ENCODE results near the gene LGMN.

The LGMN gene

DNA sequence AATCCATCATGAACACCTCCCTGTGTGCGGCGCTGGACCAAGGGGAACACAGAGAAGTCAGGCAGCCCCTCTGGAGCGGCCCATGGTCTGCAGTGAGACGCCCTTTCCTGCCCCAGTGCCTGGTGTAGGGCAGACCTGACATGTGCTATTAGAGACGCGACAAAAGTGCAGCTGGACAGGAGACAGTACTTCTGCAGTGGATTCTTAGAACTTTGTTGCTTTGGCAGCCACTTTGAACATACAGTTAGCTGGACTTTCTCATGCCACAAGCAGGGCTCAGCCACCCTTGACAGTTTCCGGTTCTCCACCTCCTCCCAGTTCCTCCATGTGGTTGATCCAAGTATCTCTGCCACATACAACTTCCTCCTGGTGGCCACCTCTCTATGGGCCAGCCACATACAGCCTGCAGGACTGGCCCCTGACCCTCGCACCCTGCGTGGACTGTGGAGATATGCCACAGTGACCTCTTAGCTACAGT lies 45.9 kb downstream of the LGMN start:
- H3K36me3 ChIP-seq (ENCODE audit: low read length): no peaks in the 10 kb centered on the region
- H3K27me3 ChIP-seq (ENCODE audit: low read length): no peaks in the 10 kb centered on the region
- TF ChIP-seq EZH2phosphoT487 (conservative IDR thresholded peaks at IDR 0.05; ENCODE audit: low read length): no peak
- TF ChIP-seq, protein P1, sequence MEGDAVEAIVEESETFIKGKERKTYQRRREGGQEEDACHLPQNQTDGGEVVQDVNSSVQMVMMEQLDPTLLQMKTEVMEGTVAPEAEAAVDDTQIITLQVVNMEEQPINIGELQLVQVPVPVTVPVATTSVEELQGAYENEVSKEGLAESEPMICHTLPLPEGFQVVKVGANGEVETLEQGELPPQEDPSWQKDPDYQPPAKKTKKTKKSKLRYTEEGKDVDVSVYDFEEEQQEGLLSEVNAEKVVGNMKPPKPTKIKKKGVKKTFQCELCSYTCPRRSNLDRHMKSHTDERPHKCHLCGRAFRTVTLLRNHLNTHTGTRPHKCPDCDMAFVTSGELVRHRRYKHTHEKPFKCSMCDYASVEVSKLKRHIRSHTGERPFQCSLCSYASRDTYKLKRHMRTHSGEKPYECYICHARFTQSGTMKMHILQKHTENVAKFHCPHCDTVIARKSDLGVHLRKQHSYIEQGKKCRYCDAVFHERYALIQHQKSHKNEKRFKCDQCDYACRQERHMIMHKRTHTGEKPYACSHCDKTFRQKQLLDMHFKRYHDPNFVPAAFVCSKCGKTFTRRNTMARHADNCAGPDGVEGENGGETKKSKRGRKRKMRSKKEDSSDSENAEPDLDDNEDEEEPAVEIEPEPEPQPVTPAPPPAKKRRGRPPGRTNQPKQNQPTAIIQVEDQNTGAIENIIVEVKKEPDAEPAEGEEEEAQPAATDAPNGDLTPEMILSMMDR (IDR thresholded peaks at IDR 0.05; ENCODE audit: insufficient read depth, low read length, poor library complexity, severe bottlenecking): no peak
- no peak overlapping the region for H3K4me3 ChIP-seq (ENCODE audit: insufficient read depth, low read length, poor library complexity, severe bottlenecking)
- no peaks in the 10 kb centered on the region for H4K20me1 ChIP-seq (ENCODE audit: low read depth, low read length)
- no peaks in the 10 kb centered on the region for H3K9me2 ChIP-seq (replicated peaks; ENCODE audit: insufficient read depth, low read length)
- H3K9ac ChIP-seq (ENCODE audit: low read length): no peak overlapping the region
- H2AFZ ChIP-seq (ENCODE audit: low read depth, low read length, severe bottlenecking): no peak overlapping the region
- no peaks in the 10 kb centered on the region for H3K79me2 ChIP-seq (ENCODE audit: insufficient read depth, low read length)
- no peak overlapping the region for H3K27ac ChIP-seq (ENCODE audit: low read depth, low read length)
- no peaks in the 10 kb centered on the region for H3K9me3 ChIP-seq (ENCODE audit: insufficient read depth, low read length)
- H3F3A ChIP-seq (ENCODE audit: insufficient read depth): no peaks in the 10 kb centered on the region
- no peak overlapping the region for H3K4me2 ChIP-seq (ENCODE audit: low read depth, low read length, poor library complexity, severe bottlenecking)

DNA sequence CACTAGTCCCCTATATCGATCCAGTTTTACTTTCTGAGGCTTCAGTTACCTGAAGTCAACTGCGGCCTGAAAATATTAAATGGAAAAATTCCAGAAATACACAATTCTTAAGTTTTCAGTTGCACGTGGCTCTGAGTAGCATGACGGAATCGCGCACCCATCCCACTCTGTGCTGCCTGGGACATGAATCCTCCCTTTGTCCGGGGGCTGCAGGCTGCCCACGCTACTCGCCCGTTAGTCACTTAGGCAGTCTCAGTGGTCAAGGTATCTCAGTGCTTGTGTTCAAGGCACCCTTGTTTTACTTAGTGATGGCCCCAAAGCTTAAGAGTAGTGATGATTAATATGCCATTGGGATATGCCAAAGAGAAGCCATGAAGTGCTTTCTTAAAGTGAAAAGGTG lies 46.6 kb downstream of the LGMN start:
- H3K9me3 ChIP-seq (ENCODE audit: insufficient read depth, low read length): no peaks in the 10 kb centered on the region
- H3K36me3 ChIP-seq (ENCODE audit: low read length): no peaks in the 10 kb centered on the region
- H3K27ac ChIP-seq (ENCODE audit: low read depth, low read length): no peak overlapping the region
- no peaks in the 10 kb centered on the region for H3K9me2 ChIP-seq (replicated peaks; ENCODE audit: insufficient read depth, low read length)
- no peaks in the 10 kb centered on the region for H3K79me2 ChIP-seq (ENCODE audit: insufficient read depth, low read length)
- no peak overlapping the region for H2AFZ ChIP-seq (ENCODE audit: low read depth, low read length, severe bottlenecking)
- H3K4me3 ChIP-seq (ENCODE audit: insufficient read depth, low read length, poor library complexity, severe bottlenecking): no peak overlapping the region
- no peak overlapping the region for H3K4me2 ChIP-seq (ENCODE audit: low read depth, low read length, poor library complexity, severe bottlenecking)
- H3K27me3 ChIP-seq (ENCODE audit: low read length): no peaks in the 10 kb centered on the region
- no peaks in the 10 kb centered on the region for H4K20me1 ChIP-seq (ENCODE audit: low read depth, low read length)
- TF ChIP-seq, protein P1 (IDR thresholded peaks at IDR 0.05; ENCODE audit: insufficient read depth, low read length, poor library complexity, severe bottlenecking): no peak
- TF ChIP-seq EZH2phosphoT487 (conservative IDR thresholded peaks at IDR 0.05; ENCODE audit: low read length): no peak
- no peak overlapping the region for H3K9ac ChIP-seq (ENCODE audit: low read length)
- H3F3A ChIP-seq (ENCODE audit: insufficient read depth): no peaks in the 10 kb centered on the region

DNA sequence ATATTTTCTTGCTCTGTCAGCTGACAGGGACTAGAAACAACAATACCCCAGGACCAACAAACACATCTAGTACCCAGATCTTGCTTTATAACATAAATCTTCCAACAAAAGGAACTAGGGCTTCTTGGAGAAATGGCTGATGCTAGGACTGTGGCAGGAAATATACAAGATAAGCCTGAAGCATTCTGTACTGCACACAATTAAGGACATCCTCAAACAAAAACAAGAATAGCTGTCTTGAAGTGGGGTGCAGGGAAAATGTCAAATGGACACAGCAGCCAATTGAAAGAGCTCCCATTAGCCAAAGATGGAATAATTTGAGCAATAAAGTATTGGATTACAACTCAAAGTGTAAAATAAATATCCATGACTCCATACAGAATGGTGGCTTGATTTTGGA lies 50.0 kb downstream of the LGMN start:
- TF ChIP-seq, protein P1 (IDR thresholded peaks at IDR 0.05; ENCODE audit: insufficient read depth, low read length, poor library complexity, severe bottlenecking): no peak
- no peak for TF ChIP-seq EZH2phosphoT487 (conservative IDR thresholded peaks at IDR 0.05; ENCODE audit: low read length)
- Histone ChIP-seq H3K79me2 (ENCODE audit: insufficient read depth, low read length) (no peaks in the 10 kb centered on the region), H3K4me2 (ENCODE audit: low read depth, low read length, poor library complexity, severe bottlenecking) (no peak overlapping the region), H4K20me1 (ENCODE audit: low read depth, low read length) (no peaks in the 10 kb centered on the region), H2AFZ (ENCODE audit: low read depth, low read length, severe bottlenecking) (no peak overlapping the region), H3K27me3 (ENCODE audit: low read length) (no peaks in the 10 kb centered on the region), H3F3A (ENCODE audit: insufficient read depth) (no peaks in the 10 kb centered on the region), H3K36me3 (ENCODE audit: low read length) (no peaks in the 10 kb centered on the region), H3K4me3 (ENCODE audit: insufficient read depth, low read length, poor library complexity, severe bottlenecking) (no peak overlapping the region), H3K9ac (ENCODE audit: low read length) (no peak overlapping the region), H3K9me3 (ENCODE audit: insufficient read depth, low read length) (no peaks in the 10 kb centered on the region), H3K27ac (ENCODE audit: low read depth, low read length) (no peak overlapping the region), H3K9me2 (replicated peaks; ENCODE audit: insufficient read depth, low read length) (no peaks in the 10 kb centered on the region)
